ENCODE data around the gene DHX57.

- no peak for TF ChIP-seq CTCF (IDR thresholded peaks at IDR 0.05; ENCODE audit: low read length)
- no peak for TF ChIP-seq EZH2phosphoT487 (IDR thresholded peaks at IDR 0.05; ENCODE audit: low read length)
- no peak for TF ChIP-seq EZH2 (optimal IDR thresholded peaks at IDR 0.05; ENCODE audit: low read depth, low read length)
Observed at GRCh38 chr2:38825956-38826355, 49.8 kb downstream of the DHX57 start.

Data from MM.1S (cell line).